C4-2B (cell line): ENCODE data around the gene DPP4.
"Not testable (repeated sequence)": the region's sequence is repeated elsewhere in the genome, so short reads cannot be mapped to it uniquely, and the experiment has no call there.

Source experiments
- H3K27ac ChIP-seq: fragments of 450-650 bp; 2 replicates; pipeline ENCODE4 v1.5.1; 2017
- ZFX ChIP-seq: fragments of 450-650 bp; IDR thresholded peaks from 2 replicates; pipeline ENCODE4 v1.6.1; 2017
- TF ChIP-seq, protein P1 (sequence below): fragments of 450-650 bp; conservative IDR thresholded peaks from 2 replicates; pipeline ENCODE4 v1.5.1; 2017; ENCODE audit warnings: mild to moderate bottlenecking

The DPP4 gene

DNA sequence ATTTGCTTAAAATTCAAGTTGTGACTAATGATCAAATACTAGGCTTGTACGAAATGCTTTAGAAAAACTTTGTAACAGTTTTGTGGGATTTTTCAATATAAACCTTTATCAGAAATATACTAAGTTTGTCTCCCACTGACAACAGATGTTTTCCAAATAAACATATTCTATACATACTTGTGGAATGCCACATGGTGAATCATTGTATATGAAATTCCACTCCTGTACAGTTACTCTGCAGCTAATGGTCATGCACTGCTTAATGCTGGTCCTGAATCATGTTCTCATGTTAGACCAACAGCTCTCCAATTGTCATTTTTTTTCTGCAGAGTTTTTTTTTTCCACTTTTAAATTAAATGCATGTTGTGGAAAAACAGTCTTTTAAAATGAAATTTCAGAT is 90.1 kb downstream of the DPP4 start:
- no peak overlapping the region for H3K27ac ChIP-seq
- TF ChIP-seq, protein P1, sequence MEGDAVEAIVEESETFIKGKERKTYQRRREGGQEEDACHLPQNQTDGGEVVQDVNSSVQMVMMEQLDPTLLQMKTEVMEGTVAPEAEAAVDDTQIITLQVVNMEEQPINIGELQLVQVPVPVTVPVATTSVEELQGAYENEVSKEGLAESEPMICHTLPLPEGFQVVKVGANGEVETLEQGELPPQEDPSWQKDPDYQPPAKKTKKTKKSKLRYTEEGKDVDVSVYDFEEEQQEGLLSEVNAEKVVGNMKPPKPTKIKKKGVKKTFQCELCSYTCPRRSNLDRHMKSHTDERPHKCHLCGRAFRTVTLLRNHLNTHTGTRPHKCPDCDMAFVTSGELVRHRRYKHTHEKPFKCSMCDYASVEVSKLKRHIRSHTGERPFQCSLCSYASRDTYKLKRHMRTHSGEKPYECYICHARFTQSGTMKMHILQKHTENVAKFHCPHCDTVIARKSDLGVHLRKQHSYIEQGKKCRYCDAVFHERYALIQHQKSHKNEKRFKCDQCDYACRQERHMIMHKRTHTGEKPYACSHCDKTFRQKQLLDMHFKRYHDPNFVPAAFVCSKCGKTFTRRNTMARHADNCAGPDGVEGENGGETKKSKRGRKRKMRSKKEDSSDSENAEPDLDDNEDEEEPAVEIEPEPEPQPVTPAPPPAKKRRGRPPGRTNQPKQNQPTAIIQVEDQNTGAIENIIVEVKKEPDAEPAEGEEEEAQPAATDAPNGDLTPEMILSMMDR: no peak
- no peak for TF ChIP-seq ZFX

DNA sequence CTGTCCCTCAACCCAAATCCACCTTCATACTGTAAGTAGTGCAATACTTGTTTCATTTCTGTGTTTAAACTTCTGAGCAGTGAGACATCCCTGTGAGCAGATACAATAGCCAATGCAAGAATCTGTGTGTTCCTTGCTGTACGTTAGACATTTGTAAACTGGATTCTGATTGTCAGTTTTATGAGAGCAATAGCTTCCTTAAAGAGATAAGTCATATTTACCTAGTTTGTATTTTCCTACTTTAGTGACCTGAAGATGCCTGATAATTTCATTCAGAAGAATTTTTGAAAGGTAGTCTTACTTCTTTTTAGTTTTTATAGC is 90.7 kb downstream of the DPP4 start:
- no peak for TF ChIP-seq ZFX
- TF ChIP-seq, protein P1: no peak
- H3K27ac ChIP-seq: no peak overlapping the region

DNA sequence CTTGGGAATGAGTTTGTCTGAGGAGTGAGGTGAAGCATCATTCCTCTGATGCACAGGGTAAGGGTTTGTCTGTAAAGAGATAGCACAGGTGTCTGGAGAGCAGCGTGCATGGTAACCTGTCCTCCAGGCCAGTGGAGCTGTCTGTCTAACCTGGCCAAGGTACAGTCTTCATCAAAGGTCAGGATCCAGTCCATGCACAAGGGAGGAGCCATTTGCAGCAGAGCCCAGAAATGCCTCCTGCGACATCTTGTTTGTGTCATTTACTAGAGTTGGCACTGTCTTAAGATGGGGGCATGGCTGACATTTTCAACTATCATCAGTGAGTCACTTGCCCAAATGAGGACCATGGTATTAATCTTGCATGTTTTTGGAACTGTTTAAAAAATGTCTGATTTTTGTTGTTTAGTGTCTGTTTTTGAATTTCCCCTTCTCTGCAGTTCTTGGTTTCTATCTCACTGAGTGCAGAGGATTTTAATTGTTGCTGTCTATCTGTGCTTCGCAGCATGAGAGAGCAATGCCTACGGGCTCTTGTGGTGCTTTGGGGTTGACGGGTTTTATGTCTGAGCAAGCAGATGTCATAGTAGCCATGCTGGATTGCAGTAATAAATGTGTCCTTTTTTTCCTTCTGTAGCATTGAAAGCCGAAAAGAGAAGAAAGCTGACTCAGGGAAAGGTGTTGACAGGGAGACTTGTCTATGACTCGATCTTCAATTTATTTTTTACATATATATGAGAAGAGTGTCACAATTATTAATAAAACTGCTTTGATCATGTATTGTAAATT is 91.3 kb downstream of the DPP4 start:
- TF ChIP-seq, protein P1: no peak
- TF ChIP-seq ZFX: no peak

DNA sequence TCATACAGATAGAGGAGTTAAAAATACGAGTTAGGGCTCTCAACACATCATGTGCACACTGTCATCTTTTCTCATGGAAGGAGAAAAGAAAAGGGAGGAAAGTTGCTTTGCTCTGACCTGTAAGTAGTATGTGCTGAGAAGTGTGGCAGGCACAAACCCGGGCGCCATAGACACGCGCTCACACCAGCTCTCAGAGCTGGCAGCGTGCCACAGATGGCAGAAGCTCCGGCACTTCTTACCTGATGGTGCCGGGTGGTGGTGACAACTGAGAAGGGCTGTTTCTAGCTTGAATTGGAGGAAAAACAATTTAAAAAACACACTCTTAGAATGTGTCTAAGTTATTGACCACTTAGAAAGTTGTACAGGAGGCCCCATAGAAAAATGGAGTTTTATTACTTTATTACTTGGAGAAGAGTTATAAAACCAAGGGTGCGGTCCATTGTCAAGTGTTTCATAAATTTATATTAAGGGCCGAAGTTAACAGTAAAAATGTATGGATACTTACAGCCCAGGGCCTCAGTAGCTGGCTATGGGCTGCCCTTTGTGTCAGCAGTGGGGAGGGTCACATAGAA is 92.2 kb downstream of the DPP4 start:
- TF ChIP-seq, protein P1: no peak
- no peak for TF ChIP-seq ZFX
- H3K27ac ChIP-seq: no peak overlapping the region

More for the DNA sequence above, 91.3 kb downstream of the DPP4 start:
- no peak overlapping the region; the same call in 1 of the 2 replicates for H3K27ac ChIP-seq

DNA sequence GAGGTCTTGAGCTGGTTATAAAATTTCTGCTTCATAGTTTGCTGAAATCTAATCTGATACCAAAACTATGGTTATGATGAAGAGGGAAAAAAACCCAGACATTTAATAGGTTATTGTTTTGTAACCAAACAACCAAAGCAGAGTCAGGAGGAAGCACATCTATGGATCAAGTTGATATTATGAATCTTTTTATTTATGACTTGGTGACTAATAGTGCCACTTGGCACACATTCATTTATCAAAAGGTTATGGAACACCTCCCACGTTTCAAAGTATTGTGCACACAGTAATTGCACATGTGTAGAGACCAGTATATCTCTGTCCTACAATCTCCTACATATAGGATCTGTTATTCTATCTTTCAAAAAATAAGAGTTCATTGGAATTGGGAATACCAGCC is 93.0 kb downstream of the DPP4 start:
- H3K27ac ChIP-seq: no peak overlapping the region
- TF ChIP-seq ZFX: no peak
- TF ChIP-seq, protein P1: no peak

DNA sequence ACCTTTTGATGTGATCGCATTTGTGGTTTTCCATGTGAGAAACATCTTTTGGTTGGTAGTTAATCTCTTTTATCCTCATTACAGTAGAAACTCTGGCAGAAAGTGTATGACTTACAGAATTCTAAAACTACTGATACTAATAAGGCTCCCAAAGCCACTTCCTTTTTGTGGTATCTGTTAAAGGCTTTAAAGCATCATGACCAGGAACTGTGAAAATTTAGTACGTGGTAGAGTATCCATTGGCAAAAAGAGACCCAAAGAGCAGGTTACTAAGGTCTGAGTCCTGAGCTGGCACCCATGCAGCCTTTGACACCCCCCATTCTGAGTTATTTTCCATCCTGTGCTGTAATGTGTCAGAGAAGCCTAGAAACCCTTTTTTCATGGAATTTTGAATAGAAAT is 94.5 kb downstream of the DPP4 start:
- no peak overlapping the region for H3K27ac ChIP-seq
- TF ChIP-seq ZFX: no peak
- TF ChIP-seq, protein P1: no peak

DNA sequence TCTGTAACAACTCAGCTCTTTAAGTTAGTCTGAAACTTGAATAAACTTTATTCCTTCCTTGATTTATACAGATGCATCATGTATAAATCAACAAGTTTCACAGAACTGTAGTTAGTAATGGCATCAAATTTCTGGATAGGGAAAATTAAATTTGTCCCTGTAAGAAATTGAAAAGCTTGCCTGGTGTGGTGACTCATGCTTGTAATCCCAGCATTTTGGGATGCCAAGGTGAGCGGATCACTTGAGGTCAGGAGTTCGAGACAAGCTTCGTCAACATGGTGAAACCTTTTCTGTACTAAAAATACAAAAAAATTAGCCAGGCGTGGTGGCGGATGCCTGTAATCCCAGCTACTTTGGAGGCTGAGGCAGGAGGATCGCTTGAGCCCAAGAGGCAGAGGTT is 96.1 kb downstream of the DPP4 start:
- not testable (repeated sequence) for H3K27ac ChIP-seq

DNA sequence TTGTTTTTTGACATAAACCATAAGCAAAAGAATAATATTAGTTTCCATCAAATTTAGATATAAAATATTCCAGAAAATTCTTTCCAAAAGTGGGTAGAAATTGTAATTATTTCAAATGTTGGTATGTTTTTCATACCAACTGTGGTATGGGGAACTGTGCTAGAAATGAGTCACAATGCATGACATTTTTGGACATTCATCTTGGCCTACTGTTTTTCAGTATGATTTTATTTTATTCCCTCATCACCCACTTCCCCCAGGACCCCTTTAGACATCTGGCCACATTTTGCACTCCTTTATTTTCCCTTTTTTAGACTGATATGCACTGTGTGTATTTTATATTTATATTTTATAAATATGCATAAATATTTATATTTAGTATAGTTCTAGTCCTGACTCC is 97.1 kb downstream of the DPP4 start:
- TF ChIP-seq, protein P1: no peak
- no peak for TF ChIP-seq ZFX
- H3K27ac ChIP-seq: no peak overlapping the region
